Stimulated activated CD8-positive, alpha-beta memory T cell treated with anti-CD3 and anti-CD28 coated beads, Interleukin-15, amount 100 ng/mL, for 1 hour (primary cell): ENCODE measurements around the gene AANAT.

Experiments
- DNase-seq: peaks from one replicate; pipeline ENCODE4 v3.0.0-alpha.2; 2020; ENCODE audit warnings: low read depth

Gene AANAT

DNA sequence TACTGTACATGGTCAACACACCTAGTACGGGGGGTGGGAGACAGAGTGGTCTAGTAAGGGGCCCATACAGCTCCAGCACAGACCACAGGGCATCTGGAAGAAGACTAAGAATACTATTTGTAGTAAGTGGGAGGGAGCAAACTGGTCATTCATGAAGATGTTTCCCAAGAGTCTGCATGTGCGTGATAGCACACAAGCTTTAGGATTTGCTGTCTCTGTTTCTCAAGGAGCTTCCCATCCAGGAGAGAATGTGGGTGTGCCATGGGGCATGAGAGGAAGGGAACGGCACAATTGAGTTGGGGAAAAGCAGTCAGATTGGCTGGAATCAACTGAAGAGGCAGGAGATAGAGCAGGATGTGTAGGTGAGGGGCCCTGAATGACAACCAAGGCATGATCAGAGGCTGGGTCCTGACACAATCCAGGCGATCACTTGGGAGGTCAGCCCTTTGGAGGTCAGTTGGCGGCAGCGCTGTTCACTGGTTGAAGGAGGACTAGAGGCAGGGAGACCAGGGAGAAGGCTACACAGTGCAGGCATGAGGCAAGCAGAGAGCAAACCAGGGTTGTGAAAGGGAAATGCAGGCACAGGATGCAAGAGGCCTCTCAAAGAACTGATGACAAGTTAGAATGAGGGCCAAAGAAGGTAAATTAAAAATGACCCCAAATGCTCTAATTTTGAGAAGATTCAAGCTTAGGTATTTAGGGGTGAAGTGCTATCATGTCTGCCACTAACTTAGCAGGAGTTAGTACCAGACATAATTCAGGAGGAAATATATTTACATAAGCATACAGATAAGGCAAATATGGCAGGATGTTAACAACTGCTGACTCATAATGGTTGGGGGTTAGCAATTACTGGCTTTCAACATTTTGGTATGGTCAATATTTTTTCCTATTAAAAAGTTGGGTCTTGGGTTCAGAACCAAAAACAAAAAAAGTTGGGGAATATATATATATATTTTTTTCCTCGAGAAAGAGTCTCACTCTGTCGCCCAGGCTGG, 24.8 kb upstream of the AANAT start:
- DNase-seq = no peak

DNA sequence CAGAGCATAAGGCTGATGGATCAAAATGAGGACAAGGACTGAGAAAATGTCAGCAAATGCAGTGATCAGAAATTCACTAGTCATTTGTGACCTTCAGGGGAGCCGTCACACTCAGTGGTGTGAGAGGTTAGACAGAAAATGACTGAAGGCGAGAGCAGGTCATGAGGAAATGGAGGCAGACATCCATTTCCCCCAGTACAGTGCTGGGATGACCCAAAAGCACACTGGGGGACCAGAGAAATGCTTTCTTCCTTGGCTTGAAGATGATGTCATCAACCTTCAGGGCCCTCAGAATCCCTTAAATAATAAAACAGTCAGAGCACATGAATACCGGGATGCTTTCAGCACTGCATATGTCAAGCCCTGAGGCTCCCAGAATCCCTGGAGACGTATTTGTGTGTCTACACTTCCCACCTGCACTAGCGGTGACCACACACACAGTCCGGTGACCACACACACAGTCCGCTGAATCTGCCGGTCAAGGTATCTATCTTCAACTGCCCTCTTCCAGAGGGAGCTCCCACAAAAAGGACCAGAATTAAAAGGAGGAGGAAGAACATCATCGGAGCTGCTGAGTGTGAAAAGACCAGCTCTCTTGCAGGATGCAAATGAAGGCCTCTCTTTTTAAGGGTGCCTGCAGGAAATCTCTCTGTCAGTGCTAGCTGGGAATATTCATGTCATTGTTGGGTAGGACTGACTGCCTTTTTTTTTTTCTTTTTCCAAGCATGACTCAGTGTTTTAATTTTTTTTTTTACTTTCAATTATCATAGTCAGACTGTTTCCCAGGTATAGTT, 22.7 kb upstream of the AANAT start:
- DNase-seq = no peak

DNA sequence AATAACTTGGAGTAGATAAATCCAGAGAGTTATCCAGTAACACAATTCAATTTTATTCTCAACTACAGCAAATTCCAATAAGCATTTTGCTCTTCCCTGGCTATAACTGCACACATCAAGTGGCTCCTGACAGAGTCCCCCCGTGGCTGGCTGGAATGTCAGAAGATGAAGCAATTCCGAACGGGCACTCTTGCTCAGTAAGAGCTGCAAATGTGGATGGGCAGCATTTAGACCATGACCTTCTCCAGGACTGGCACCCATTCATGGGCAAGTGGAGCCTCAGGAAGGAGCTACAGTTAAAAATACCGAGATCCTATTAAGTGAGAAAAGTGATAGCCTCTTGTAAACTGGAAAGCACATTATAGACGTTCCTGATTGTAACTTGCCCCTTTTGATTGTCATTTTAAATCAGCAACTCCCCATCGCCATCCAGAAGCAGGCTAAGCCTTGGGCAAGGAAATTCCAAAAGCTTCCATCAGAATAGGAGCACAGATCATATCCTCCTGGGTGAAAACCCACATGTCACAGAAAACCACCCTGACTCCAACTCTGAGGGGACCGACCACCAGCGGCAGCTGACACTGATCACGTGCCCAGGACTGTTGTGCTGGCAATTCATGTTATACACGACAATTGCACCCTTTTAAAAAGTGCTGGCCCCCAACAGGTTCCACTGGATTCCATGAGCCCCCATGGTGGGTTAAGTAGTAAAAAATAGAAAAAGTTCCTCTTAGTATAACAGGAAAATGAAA, 21.5 kb upstream of the AANAT start:
- no peak for DNase-seq

GRCh38 chr17:76446449-76447231, 20.8 kb upstream of the AANAT start:
- no peak for DNase-seq

GRCh38 chr17:76447931-76448652, 19.3 kb upstream of the AANAT start:
- DNase-seq = no peak

DNA sequence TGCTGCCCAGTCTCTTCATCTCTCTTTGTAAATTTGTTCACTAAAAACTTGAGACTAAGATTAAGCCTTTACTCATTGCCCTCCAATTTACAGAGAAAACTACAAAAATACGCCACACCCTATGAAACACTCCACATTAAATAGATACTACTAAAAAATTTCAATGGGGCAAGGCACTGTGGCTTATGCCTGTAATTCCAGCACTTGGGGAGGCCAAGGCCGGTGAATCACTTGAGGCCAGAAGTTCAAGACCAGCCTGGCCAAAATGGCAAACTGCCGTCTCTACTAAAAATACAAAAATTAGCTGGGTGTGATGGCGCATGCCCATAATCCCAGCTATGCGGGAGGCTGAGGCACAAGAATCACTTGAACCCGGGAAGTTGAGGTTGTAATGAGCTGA, 18.3 kb upstream of the AANAT start:
- no peak for DNase-seq

GRCh38 chr17:76451506-76451905, 15.9 kb upstream of the AANAT start:
- no peak for DNase-seq

GRCh38 chr17:76452127-76452659, 15.2 kb upstream of the AANAT start:
- DNase-seq = no peak

DNA sequence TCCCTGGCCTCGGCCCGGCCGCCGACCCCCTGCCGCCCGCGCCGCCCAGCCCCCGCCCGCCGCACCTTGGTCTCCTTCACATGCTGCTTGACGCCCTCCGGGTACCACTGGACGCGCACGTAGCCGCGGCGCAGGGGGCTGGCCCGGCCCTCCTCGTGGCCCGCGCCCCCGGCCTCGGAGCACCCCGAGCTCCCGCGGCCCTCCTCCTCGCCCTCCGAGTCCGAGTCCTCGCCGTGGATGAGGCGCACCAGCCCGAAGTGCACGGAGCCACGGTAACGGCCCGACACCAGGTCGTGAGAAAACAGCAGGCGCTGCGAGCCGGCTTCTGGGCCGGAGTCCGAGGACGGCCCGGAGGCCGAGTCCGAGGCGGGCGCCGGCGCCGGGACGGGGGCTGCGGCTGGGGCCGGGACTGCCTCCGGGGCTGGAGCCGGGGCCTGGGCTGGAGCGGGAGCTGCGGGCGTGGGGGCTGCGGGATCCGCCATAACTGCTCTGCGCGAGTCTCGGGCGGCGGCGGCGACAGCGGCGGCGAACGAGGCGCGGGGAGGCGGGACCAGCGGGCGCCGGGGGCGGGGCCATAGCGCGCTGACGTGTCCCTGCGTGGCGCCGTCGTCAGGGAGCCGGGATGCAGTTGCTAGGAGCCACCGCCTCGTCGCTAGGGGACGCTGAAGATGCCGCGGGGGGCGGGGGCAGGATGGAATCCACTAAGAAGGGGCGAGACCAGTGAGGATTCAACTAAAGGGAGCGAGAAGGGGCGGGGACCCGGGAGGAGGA, 14.6 kb upstream of the AANAT start, which contains the start of gene UBE2O:
TSS of gene UBE2O (minus strand) at position 493 of the 771 bp plus-strand sequence. CDS start at position 482, 11 bp downstream.
- DNase-seq = peak; percentile 84

DNA sequence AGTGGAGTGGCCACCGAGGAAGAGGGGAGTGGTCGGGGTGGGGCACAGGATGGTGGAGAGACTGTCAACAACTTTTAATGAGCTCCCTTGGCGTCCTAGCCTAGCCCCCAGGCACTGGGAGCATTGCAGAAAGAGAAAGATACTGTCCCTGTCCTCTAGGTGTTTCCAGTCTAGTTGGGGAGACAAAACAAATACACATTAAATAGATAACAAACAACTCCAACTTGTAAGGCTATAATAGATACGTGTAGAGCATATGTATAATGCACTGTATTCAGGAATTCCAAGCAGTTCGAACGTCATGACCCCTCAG, 14.0 kb upstream of the AANAT start:
- DNase-seq = no peak

DNA sequence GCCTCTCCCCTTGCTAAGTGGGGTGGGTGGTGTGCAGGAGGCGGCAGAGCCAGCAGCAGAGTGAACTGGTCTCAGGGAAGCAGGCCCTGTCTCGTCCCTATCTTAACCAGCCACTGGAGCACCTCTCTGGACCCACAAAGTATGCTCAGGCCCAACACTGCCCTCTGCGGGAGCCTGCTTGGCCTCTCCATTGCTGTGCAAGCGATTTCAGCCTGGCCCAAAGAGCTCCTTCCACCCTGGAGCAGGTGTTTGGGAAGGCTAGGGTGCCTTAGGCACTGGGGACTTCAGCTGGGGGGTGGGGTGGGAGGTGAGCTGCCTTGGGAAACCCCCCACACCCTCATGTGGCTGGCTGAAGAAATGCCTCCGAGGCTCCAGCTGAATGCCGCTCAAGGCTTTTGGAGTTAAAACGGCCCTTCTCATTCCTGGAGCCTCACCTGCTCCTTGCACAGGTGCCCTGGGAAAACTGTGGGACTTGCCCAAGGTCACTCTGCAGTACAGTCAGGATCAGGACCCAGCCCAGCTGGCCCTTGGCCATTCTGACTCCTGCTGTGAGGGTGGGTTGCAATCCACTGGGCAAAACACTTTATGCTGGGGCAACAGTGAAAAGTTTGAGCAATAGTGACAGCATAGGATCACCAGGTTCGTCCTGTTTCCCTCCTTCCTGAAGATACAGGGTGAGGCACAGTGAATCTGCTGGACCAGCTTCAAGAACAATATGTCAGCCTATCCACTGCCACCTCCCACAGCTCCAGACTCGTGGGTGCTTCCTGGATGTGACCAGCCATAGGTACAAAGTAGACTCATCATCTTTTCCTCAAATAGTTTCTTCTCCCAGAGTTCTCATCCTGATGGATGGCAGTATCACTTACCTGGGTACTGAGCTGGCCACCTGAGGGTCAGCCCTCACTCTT, 8.6 kb upstream of the AANAT start:
- no peak for DNase-seq

DNA sequence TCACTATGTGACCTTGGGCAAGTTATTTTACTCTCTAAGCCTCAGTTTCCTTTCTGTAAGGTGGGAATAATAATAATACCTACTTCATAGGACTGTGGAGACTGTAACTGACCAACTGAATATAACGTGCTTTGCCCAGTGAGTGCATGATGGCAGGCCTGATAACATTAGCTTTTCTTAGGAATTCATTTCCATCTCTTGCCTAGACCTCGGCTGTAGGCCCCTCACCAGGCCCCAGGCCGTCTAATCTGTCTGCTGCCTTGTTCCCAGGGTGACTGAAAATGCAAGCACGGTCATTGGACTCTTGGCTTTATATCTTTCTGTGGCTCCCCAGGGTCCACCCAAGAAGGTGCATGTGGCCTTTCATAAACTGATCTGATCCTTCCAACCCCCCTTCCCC, 7.7 kb upstream of the AANAT start:
- DNase-seq = no peak

- DNase-seq = no peak
These were observed 5.4 kb upstream of the AANAT start for GRCh38 chr17:76461765-76462555.

- no peak for DNase-seq
These were observed 4.7 kb upstream of the AANAT start for GRCh38 chr17:76462556-76463290.

- DNase-seq = no peak
These were observed 650 bp upstream of the AANAT start for GRCh38 chr17:76466775-76467130.

GRCh38 chr17:76467809-76468633, 618 bp downstream of the AANAT start:
- no peak for DNase-seq
